ENCODE results near the gene LRRC27. TPM values are rescaled to one million over a fixed set of nuclear protein-coding genes. Genes with fewer than 3 reads are reported as not detected.
"Not testable (repeated sequence)": the region's sequence is repeated elsewhere in the genome, so short reads cannot be mapped to it uniquely, and the experiment has no call there.

LRRC27 gene
- total RNA-seq, 2 experiments from 2014 or later, result 2.5 to 2.8 TPM

- Mint-ChIP-seq H3K4me1 (ENCODE audit: low read depth) (no peaks in the 10 kb centered on the region), H3K27ac (no peak overlapping the region), H3K36me3 (no peaks in the 10 kb centered on the region), H3K27me3 (no peaks in the 10 kb centered on the region), H3K4me3 (no peak overlapping the region), H3K9me3 (no peaks in the 10 kb centered on the region)
- DNase-seq, result no peak
- CTCF ChIA-PET, result interaction anchor here (0.8 to 2.2 kb wide), 3 partner anchors 11 to 126 kb away, joined by 3 to 8 read pairs (median 3); no protein-coding TSS in a partner anchor
- POLR2A ChIA-PET, result no interaction called here
- intact Hi-C loops (cut with micrococcal nuclease), result no loop called here
These were observed 19.0 kb downstream of the LRRC27 start for GRCh38 chr10:132350946-132351345.

DNA sequence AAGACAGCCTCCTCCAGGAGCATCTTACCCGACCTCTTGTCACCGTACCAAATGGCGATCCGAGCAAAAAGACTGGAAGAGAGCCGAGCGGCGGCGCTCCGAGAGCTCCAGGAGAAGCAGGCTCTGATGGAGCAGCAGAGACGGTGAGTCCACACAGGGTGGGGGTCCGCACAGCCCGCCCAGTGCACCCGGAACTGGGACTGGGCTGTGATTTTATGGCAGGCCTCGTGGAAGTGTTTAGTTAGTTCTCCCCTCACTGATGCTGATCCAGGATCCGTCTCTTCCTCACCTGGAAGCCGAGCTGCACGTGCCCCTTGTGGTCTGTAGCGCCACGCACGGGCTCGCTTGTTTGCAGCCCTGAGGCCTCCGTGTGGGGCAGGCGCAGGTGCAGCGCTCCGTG, 19.6 kb downstream of the LRRC27 start:
- no peaks in the 10 kb centered on the region for H3K27me3 Mint-ChIP-seq
- no peak for DNase-seq
- ChIA-PET CTCF (interaction anchor here (0.8 to 2.2 kb wide), 3 partner anchors 10 to 126 kb away, joined by 3 to 8 read pairs (median 3); no protein-coding TSS in a partner anchor), POLR2A (no interaction called here)
- no peak overlapping the region for H3K27ac Mint-ChIP-seq
- H3K9me3 Mint-ChIP-seq, result no peaks in the 10 kb centered on the region
- H3K4me3 Mint-ChIP-seq, result no peak overlapping the region
- no peaks in the 10 kb centered on the region for H3K36me3 Mint-ChIP-seq
- no peaks in the 10 kb centered on the region for H3K4me1 Mint-ChIP-seq (ENCODE audit: low read depth)
- intact Hi-C loops (cut with micrococcal nuclease), result loop anchor here (1.0 kb wide), 1 partner anchor 128 kb away; no protein-coding TSS in a partner anchor

DNA sequence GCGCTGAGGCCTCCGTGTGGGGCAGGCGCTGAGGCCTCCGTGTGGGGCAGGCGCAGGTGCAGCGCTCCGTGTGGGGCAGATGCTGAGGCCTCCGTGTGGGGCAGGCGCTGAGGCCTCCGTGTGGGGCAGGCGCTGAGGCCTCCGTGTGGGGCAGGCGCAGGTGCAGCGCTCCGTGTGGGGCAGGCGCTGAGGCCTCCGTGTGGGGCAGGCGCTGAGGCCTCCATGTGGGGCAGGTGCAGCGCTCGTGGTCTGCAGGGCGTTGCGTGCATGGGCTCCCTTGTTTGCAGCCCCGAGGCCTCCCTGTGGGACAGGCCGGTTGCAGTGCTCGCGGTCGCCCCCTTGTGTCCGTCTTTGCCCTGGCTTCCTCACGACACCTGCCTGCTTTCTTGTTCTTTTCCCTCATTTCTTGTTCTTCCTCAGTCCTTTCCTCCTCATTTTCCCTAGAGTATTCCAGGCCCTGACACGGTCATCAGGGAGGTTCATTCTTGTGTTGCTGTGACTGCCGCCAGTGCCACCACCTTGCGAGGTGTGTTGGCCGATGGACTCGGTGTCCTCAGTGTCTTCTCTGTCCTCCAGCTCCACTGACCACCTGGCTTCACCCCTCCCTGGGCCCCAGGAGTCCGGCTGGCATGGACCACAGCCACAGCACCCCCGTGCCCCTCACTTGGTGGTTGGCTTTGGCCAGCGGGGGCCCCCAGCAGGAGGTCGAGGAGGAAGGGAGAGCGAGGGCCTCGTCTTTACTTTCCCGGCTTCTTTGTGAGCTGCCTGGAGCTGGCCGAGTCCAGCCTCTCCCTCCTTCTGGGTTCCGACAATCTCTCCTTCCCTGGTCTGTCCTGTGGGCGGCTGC, 20.7 kb downstream of the LRRC27 start:
- CTCF ChIA-PET, result interaction anchor here (0.6 to 1.6 kb wide), 10 partner anchors 10 to 453 kb away, joined by 3 to 9 read pairs (median 4); no protein-coding TSS in a partner anchor
- H3K27ac Mint-ChIP-seq; POLR2A ChIA-PET; H3K9me3 Mint-ChIP-seq; H3K27me3 Mint-ChIP-seq; H3K4me3 Mint-ChIP-seq; H3K36me3 Mint-ChIP-seq; H3K4me1 Mint-ChIP-seq (ENCODE audit: low read depth): not testable (repeated sequence)
- DNase-seq, result peak; percentile 82
- intact Hi-C loops (cut with micrococcal nuclease), result loop anchor here (1.0 kb wide), 1 partner anchor 129 kb away; no protein-coding TSS in a partner anchor

DNA sequence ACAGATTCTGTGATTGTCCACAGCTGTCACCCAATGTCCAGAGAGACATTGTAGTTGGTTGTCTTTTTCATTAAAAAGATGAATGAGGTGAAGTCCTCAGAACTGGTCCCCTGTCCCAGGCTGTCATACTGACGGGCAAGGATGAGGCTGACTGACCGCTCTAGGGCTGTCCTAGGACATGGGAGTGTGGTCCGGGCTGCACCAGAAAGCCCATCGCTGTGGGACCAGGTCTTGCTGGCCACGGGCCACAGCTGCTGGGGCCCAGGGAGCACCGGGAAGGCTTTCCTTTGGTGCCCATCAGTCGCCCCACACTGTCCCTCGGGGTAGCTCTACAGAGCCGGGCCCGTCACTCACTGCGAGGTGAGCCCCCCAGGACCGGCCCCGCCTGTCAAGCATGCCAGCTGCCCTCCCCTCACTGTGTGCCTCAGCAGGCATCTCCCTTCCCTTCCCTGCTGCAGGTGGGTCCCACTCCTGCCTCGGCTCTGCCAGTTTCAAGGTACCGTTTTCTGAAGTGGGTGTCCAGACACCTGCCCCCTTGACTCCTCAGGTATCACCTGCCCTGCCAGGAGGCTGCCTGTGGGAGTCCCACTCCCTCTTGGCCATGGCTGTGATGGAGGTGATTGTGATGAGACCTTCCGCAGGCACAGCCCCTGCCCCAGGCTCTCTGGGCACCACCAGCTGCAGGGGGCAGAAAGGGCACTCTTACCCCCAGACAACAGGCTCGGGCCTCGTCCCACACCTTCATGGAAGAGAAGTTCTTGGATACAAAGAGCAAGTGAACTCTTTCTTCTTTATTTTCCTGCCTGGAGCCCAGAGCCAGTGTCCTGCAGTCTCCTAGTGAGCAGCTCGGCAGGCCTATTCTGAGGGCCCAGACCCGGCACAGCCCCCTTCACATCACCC, 21.7 kb downstream of the LRRC27 start:
- intact Hi-C loops (cut with micrococcal nuclease), result no loop called here
- H3K4me1 Mint-ChIP-seq (ENCODE audit: low read depth), result no peaks in the 10 kb centered on the region

DNA sequence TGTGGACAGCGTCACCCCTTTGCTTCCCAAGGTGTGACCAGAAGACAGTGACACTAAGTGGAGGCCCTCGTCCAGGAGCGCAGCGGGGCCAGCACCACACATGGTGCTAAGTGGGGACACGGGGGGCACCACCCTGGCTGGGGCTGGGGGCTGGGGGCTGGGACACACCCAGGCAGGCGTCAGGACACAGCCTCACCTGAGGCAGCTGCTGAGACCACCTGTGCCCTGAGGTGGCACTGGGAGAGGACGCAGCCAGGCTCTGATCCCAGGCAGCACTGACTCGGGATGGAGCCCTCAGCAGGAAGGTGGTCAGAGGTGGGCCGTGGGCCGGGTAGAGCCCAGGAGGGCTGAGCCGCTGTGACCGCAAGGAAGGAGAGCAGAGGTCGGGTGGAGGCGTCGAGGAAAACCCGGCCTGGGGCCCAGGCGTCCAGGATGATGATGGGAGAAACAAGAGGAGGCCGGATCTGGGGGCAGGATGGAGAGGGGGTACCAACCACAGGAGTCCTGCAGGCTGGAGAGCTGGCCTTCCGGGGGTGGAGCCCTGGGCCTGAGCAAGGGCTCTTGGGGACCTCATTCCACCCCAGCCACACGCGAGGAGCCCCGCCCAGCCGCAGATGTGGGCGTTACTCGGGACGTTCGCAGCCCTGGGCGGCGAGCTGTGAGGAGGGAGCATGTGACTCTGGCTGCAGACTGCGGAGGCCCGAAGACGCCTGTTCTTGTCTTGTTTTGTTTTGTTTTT, 22.5 kb downstream of the LRRC27 start:
- peaks cover 3% of the 10 kb centered on the region for H3K9me3 Mint-ChIP-seq
- POLR2A ChIA-PET, result no interaction called here
- no peaks in the 10 kb centered on the region for H3K27me3 Mint-ChIP-seq
- H3K27ac Mint-ChIP-seq, result no peak overlapping the region
- intact Hi-C loops (cut with micrococcal nuclease), result no loop called here
- no peaks in the 10 kb centered on the region for H3K36me3 Mint-ChIP-seq
- CTCF ChIA-PET, result interaction anchor here (1.3 to 1.4 kb wide), 2 partner anchors 132 to 135 kb away, joined by 4 read pairs; no protein-coding TSS in a partner anchor
- no peak overlapping the region for H3K4me3 Mint-ChIP-seq
- DNase-seq, result no peak
- no peaks in the 10 kb centered on the region for H3K4me1 Mint-ChIP-seq (ENCODE audit: low read depth)

More for the DNA sequence above, 21.7 kb downstream of the LRRC27 start:
- no peak overlapping the region for H3K27ac Mint-ChIP-seq
- no peak overlapping the region for H3K4me3 Mint-ChIP-seq
- H3K9me3 Mint-ChIP-seq, result peaks cover 3% of the 10 kb centered on the region
- no peaks in the 10 kb centered on the region for H3K27me3 Mint-ChIP-seq
- DNase-seq, result no peak
- CTCF ChIA-PET, result interaction anchor here (0.6 to 1.6 kb wide), 10 partner anchors 11 to 454 kb away, joined by 3 to 9 read pairs (median 4); no protein-coding TSS in a partner anchor
- POLR2A ChIA-PET, result no interaction called here
- no peaks in the 10 kb centered on the region for H3K36me3 Mint-ChIP-seq

GRCh38 chr10:132355297-132355696, 23.3 kb downstream of the LRRC27 start:
- POLR2A ChIA-PET, result no interaction called here
- intact Hi-C loops (cut with micrococcal nuclease), result no loop called here
- Mint-ChIP-seq H3K4me1 (ENCODE audit: low read depth) (no peaks in the 10 kb centered on the region), H3K27ac (no peak overlapping the region), H3K4me3 (no peak overlapping the region), H3K27me3 (no peaks in the 10 kb centered on the region), H3K9me3 (peaks cover 3% of the 10 kb centered on the region), H3K36me3 (no peaks in the 10 kb centered on the region)
- CTCF ChIA-PET, result interaction anchor here (1.4 kb wide), 1 partner anchor 133 kb away, joined by 4 read pairs; no protein-coding TSS in a partner anchor
- DNase-seq, result no peak

- H3K9me3 Mint-ChIP-seq, result peaks cover 3% of the 10 kb centered on the region
- H3K36me3 Mint-ChIP-seq, result no peaks in the 10 kb centered on the region
- intact Hi-C loops (cut with micrococcal nuclease), result no loop called here
- no peaks in the 10 kb centered on the region for H3K4me1 Mint-ChIP-seq (ENCODE audit: low read depth)
- H3K27me3 Mint-ChIP-seq, result no peaks in the 10 kb centered on the region
- no peak overlapping the region for H3K4me3 Mint-ChIP-seq
- ChIA-PET CTCF (interaction anchor here (0.6 to 1.4 kb wide), 2 partner anchors 133 to 296 kb away, joined by 4 to 6 read pairs; no protein-coding TSS in a partner anchor), POLR2A (no interaction called here)
- no peak for DNase-seq
- H3K27ac Mint-ChIP-seq, result no peak overlapping the region
These were observed 23.8 kb downstream of the LRRC27 start for GRCh38 chr10:132355754-132356153.

GRCh38 chr10:132356621-132357195, 24.7 kb downstream of the LRRC27 start:
- POLR2A ChIA-PET, result no interaction called here
- intact Hi-C loops (cut with micrococcal nuclease), result no loop called here
- Mint-ChIP-seq H3K4me3 (no peak overlapping the region), H3K36me3 (no peaks in the 10 kb centered on the region), H3K4me1 (ENCODE audit: low read depth) (no peaks in the 10 kb centered on the region), H3K27me3 (no peaks in the 10 kb centered on the region), H3K9me3 (peaks cover 3% of the 10 kb centered on the region), H3K27ac (no peak overlapping the region)
- CTCF ChIA-PET, result interaction anchor here (0.6 kb wide), 1 partner anchor 297 kb away, joined by 6 read pairs; no protein-coding TSS in a partner anchor
- DNase-seq, result no peak

GRCh38 chr10:132357286-132358058, 25.5 kb downstream of the LRRC27 start:
- Mint-ChIP-seq H3K36me3 (no peaks in the 10 kb centered on the region), H3K4me1 (ENCODE audit: low read depth) (no peaks in the 10 kb centered on the region), H3K27me3 (no peaks in the 10 kb centered on the region), H3K4me3 (no peak overlapping the region), H3K27ac (no peak overlapping the region), H3K9me3 (peaks cover 3% of the 10 kb centered on the region)
- DNase-seq, result no peak
- CTCF ChIA-PET, result no interaction called here
- POLR2A ChIA-PET, result no interaction called here
- intact Hi-C loops (cut with micrococcal nuclease), result no loop called here

GRCh38 chr10:132359305-132360040, 27.5 kb downstream of the LRRC27 start:
- intact Hi-C loops (cut with micrococcal nuclease), result no loop called here
- Mint-ChIP-seq H3K9me3 (peaks cover 3% of the 10 kb centered on the region), H3K27ac (no peak overlapping the region), H3K36me3 (no peaks in the 10 kb centered on the region), H3K4me3 (no peak overlapping the region), H3K27me3 (no peaks in the 10 kb centered on the region), H3K4me1 (ENCODE audit: low read depth) (no peaks in the 10 kb centered on the region)
- DNase-seq, result no peak
- CTCF ChIA-PET, result interaction anchor here (1.0 to 1.1 kb wide), 2 partner anchors 58 to 87 kb away, joined by 3 to 5 read pairs; no protein-coding TSS in a partner anchor
- POLR2A ChIA-PET, result no interaction called here

All from activated CD4-positive, alpha-beta memory T cell treated with anti-CD3 and anti-CD28 coated beads for 36 hours (primary cell).